NCI-H2107 treated with DMSO at 0.1 percent for 48 hours (cell line): Measurements from ENCODE around the gene DTNB.

Experiments used
- DNase-seq: peaks from one replicate; lab custom pipeline; 2025; ENCODE audit not compliant: unreplicated experiment; lab: John Stamatoyannopoulos, UW

DTNB gene

DNA sequence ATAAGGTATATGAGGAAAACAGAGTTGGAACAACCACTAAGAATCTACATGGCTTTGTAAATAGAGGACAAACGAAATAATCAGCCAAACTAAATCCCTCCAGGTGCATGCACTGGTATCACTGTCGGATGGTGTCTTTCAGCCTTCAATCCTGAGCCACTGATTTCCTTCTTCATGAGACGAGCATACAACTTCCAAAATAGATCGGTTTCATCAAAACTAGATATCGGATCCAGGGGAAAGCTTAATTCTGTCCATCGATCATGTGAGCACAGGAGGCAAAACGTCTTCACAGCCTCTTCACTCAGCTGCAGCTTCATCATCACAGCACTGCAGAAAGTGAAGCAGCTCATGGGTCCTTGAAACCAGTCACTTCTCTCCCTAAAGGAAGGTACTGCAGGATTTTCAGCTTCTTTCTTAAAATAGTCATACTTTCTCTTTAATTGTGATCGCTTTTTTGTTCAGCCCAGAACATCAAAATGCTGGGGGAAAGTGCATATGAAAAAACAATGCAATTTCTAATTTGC is 80.5 kb downstream of the DTNB start:
- DNase-seq, result no peak

DNA sequence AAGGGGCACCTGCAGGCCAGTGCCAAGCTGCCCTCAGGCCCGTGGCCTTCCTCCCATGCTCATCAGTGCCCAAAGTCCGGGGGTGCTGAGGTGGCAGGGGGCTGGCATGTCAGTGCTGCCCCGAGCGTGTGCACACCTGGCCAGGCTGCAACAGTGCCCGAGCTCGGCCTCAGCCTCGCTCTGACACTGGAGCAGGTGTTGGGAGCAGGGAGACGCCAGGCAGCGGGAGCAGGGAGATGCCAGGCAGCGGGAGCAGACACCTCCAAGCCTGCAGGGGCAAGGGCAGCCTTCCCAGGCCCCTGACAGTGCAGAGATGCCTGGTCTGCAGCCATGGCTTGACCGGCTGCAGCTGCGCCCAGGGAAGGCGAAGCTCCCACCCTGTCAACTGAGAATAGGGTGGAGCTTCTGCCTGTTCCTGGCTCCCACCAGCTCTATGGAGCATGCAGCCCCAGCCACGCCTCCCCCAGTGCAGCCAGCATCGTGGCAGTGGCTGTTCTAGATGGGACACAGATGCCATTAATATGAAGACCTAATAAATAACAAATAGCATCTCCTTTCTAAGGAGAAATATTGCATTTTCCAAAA is 82.4 kb downstream of the DTNB start:
- DNase-seq, result no peak

DNA sequence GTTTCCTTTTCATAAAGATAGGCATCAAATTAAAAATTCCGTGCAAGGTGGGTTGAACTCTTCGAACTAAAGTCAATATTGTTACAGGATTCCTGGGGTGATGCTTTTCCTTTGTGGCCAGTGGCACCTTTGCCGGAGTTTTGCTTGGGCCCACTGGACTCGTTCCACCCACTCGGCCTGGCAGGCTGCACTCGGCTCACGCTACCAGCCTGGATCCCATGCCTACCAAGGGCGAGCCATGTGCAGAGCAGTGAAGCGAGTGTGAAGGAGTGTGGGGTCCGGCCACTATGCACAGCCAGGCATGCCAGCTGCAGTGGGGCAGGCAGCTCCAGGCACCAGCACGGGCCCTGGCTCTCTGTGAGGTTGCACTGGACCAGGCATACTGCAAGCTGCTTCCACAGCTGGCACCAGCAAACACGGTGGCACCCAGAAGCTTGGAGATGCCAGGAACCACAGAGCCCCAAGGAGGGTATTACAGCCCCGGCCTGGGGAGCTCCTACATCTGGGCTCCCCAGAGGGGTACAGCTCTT is 83.6 kb downstream of the DTNB start:
- no peak for DNase-seq

DNA sequence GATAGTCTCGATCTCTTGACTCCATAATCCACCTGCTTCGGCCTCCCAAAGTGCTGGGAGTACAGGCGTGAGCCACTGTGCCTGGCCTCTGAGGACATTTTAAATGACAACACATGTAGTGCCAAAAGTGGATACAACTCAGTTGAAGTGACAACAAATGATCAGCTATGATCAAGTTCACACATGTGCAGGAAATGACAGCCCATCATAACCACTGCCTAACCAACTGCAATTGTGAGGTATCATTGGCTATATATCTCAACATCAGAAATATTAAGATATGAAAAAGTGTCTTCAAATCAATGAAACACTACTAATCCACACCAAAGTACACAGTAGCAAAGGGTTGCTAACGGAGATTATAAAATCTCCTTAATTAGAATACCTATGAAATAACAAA is 84.8 kb downstream of the DTNB start:
- DNase-seq, result no peak

DNA sequence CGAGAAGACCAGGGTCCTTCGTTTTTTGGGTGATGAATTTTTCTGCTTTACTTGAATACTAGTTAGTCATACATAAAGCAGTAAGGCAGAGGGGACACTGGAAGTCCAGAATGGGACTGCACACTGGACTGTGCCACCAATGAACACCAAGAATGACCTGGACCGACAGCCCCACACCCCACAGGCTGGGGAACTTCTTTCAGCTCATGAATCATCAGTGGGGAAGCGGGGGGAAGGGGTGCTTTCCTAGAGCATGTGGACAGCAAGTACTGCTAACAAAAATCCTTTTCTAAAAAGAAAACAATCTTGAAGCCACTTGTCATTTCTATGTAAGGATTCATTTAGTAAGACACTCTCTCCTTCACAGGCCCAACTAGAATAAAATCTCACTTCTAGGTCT is 86.0 kb downstream of the DTNB start:
- no peak for DNase-seq

DNA sequence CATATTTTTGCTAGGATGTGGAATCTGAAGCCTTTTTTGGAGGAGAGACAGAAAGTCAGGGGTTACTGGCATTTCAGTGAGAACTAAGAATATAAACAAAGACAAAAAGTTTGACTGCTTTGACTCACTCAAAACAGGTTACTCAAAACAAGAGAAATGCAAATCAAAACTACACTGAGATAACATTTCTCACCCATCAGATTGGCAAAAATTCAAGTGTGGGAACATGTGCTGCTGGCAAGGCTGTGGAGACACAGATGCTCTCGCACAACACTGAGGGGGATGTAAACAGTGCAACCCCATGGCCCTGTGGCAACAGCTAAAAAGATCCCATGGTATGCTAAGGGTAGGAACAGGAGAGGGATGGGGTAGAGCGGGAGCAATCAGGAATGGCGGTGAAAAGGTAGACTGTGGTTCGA is 86.6 kb downstream of the DTNB start:
- no peak for DNase-seq

DNA sequence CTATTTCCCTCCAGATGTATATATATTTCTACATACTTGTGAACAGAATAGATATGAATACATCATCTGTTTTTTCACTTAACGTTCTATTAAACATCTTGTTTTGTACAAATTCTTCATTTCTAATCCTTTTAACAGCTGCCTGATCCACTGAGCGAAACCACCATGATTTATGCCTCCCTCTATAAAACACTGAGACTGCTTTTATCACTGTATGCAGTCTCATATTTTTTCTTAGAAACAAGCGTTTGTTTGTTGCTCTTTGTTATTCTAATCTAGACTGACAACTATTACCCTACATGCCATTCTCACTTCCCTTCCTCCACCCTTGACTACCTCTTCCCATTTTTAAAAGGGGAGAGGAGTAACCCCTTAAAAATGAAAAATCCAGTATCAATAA is 88.2 kb downstream of the DTNB start:
- DNase-seq, result no peak

DNA sequence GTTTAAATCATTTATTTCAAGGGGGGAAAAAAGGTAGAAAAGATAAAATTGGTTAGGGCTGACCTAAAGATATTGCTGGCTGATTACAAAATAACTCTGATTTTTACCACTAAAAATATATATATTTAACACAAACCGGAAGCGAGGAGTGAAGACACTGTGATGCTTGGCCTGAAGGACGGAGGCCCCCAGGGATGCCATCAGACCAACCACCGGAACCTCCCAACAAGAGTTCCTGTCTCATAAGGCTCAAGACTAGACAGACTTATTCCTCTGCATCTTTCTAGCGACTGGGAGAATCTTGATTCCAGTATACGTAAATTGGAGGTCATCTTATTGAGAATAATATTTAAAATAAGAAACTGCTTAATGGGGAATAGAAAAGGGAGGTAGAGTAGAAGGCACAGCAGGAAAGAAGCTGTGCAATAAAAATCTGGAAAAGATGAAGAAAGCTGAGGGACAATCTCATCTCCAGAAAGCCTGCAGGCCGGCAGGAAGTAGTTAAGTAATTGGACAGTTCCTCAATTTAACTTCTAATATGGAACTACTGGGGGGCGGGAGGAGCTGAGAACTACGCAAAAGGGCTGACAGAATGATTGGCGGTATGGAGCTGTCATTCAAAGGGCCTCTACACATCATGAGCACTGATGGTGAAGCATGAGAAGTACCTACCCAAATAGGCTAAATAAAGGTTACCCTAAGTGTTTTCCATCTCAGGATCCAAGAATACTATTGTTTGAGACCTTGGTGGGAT is 91.1 kb downstream of the DTNB start:
- no peak for DNase-seq

DNA sequence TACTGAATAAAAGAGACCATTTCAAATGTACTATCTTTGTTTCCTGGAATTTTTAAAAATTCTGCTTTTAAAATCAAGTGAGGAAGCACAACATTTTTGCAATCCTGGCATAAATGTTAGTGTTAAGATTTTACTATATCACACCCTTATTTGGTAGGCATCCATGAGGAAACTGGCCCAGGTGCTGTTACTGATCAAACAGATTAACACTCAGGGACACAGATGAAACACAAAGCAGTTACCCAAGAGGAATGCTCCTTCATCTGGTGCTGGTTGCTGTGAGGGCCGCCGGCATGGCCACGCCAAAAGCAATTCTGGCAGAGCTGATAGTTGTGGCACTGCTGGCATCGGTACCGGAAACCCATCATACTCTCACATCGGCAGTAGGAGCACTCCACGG is 96.8 kb downstream of the DTNB start:
- DNase-seq, result no peak

DNA sequence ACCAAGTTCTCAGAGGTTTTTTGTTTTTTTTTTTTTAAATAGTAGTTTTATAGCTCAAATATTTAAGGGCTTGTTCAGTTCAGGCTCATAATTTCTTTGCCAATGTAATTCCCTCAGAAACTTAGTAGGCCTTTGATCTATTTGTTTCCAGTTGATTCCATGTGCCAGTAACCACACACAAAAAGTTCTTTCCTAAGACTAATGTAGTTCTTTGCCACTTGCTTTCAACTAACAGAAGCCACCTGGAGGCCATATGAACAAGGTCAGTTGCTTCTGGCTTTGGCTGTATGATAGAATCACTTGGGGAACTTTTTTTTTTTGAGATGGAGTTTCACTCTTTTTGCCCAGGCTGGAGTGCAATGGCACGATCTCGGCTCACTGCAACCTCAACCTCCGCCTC is 100.7 kb downstream of the DTNB start:
- no peak for DNase-seq

DNA sequence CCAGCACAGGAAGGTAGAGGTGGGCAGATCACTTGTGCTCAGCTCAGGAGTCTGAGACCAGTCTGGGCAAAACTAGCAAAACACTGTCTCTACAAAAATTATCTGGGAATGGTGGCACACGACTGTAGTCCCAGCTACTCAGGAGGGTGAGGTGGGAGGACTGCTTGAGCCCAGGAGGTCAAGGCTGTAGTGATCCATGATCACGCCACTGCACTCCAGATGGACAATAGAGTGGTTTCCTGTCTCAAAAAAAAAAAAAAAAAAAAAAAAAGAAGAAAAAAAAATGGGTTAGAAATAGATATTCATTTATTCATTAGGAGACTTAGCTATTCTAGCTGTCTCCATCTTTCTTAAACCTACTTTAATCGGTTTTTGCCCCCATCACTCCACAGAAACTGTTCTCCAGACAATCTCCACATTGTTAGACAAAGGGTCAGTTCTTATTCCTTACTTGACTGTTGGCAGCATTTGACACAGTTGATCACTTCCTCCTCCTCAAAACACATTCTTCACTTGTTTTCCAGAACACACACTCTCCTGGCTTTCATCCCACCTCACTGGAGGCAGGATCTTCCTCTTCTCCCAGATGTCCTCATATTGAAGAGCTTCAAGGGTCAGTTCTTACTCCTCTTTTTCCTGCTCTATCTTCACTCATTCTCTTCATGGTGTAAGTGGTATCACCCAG is 103.1 kb downstream of the DTNB start:
- DNase-seq, result no peak

DNA sequence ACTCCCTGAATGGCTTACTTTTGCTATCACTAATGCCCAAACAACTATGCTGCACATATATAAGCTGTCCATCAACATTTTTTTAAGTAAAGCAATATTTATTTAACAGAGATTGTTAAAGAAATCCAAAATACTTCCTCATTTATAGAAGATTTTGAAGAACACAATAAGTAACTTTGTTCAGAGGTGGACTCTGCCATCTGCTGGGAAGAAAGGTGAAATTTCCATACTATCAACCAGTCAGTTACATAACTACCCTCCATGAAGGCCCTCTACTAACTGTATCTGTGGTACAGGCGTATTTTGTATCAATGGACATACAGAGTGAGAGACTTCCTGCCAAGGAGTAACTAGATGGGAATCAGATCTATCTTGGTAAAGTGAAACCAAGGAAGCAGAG is 106.0 kb downstream of the DTNB start:
- DNase-seq, result no peak

DNA sequence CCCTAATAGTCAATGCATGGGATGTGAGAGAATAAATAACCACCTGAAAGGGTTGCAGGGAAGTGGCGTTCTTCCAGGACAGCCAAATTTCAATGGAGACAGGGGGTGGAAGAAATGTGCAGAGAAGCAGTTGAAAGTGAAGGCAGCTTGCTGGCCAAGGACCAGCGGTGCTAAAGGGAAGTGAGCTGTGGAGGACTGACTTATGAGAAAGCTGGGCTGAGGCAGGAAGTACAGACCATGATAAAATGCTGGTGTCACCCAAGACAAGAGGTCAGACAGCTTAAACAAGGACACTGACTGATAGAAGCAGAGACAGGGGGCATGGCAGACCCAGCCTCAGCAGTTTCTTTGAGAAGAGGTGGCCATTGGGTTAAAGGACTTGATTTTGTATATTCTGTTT is 106.7 kb downstream of the DTNB start:
- DNase-seq, result no peak

DNA sequence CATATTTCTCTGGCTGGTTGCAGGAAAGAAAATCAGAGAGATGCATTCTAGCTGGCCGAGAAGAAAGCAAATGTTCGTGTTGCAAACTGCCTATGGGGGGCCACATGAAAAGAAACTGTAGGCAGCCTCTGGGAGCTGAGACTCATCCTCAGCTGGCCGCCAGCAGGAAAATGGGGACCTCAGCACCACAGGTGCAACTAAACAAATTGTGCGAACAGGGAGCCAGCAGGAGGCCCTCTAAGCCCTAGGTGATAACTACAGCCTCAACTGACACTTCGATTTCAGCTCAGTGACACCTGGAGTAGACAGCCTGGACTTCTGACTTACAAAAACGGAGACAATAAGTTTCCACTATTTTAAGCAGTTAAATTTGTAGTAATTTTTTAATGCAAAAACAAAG is 107.3 kb downstream of the DTNB start:
- no peak for DNase-seq

DNA sequence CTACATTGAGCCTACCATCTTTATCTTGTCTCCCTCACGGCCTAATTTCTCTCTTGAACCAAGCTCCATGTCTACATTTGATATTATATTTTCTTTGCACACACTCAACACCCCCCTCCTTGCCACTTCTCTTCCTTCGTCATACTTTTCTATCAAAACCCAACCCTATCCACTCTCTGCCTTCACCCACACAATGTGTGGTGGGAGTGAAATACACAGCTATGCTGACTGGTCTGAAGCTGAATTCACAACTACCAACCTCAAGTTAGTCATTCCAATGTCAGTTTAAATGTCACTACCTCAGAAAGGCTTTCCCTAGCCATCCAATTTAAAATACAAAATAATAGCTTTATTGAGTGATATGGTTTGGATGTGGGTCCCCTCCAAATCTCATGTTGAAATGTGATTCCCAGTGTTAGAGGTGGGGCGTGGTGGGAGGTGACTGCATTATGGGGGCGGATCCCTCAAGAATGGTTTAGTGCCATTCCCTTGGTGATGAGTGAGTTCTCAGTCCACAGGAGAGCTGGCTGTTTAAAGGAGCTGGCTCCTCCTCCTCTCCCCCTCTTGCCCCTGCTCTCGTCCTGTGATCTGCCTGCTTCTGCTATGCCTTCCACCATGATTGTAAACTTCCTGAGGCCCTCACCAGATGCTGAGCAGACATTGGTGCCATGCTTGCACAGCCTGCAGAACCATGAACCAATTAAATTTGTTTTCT is 112.1 kb downstream of the DTNB start:
- no peak for DNase-seq

DNA sequence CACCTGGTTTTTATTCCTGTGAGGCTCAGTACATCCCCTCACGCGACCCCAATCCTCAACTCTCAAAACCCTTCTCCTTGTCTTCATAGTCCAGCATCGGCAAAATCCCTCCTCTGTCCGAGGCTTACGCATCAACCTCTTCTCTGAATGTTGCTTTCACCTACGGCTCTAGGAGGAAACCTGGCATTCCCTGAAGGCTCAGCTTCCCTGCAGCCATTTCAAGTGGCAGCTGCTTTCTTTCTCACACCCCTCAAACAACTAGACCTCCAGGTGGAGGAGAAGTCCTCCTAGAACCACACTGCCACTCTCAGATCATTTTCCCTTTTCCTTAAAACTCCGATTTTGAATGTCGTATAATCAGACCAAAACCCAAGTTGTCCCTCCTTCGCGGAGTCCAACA is 114.2 kb downstream of the DTNB start:
- no peak for DNase-seq

DNA sequence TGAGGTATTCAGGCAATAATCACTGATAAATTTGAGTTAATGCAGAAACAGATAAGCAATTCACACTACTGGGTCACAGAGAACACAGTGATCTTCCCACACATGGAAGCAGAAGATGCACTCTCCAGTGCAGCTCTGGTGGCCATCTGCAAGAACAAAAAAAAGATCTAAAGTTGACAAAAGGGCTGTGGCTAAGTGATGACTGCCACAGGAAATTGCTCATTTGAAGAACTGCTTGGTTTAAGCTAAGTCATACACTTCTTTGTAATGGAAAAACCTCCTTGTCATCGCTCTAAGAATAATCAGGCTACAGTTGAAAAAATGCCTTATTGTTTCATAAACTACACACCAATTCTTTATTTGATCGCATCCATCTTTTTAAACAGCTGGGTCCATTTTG is 115.1 kb downstream of the DTNB start:
- no peak for DNase-seq

DNA sequence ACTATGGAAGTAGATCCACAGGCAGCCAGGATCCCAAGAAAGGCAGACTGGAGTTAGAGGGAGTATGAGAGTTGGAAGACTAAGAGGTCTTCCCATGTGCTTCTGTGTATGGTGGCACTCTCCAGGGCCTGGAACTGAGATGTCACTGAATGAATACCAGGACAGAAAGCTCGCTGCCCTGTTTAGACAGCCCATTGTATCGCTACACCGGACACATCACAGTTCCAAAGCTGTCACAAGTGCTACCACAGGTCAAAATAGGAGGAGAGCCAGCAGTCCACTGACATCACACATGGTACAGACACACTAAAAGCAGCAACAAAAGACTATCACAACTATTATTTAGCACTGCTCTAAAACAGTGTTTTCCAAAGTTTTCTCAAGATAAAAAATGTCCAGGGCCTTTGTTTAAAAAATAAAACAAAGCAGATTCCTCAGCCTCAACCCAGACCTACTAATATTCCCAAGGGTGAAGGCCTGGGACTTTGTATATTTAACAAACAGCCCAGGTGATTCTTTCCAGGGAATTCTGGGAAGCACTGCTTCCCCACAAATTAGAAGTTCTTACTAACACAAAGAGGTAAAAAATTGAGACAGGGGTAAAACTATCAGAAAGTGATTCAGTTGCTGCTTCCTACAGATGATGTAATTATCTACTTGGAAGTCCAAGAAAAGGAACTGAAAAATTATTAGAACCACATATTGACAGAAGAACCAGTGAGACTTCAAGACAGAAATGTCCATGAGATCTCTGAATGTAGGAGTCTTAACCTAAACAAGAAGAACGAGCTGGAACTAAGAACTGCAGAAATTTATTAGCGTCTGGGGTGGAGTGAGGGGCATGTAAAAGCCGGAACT is 116.0 kb downstream of the DTNB start:
- DNase-seq, result no peak

DNA sequence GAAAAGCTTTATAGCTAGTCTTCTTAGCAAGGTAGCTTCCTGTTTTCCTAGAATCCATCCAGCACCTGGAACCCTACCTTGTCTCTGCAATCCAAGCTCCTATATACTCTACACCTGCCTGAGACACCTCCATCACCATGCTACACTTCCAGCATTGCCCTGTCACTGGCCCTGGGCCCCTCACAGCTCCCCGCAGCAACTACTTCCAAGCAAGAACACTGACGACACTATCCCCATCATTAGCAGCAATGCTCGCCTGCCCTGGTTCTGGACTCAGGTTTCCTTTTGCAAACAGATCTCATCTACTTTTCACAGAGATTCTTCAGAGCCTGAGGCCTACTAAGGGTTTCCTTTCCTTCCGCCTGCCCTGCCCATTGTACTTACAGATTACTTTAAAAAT is 121.1 kb downstream of the DTNB start:
- DNase-seq, result no peak

DNA sequence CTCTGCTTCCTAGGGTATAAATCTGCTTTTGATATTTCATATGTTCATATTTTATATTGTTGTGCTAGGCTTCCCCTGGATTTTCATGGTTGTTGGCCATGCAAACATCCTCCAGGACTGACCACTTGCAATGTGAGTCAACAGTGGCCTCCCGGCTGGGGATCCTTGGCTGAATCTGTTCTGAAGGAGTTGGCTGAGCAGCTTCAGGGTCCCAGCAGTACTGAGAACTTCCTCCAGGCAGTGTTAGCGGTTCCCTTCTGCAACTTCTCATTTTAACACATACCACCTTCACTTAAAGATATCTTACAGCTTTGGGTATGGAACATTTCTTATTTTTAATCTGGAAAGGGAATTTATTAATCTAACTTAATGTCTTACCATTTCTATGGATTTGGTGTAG is 122.1 kb downstream of the DTNB start:
- DNase-seq, result no peak
